Peyer's patch (tissue), 4 donors: Measurements from ENCODE around the gene PPDPF. TPM values are rescaled to one million over a fixed set of nuclear protein-coding genes. Genes with fewer than 3 reads are reported as not detected.
"Not testable (repeated sequence)": the region's sequence is repeated elsewhere in the genome, so short reads cannot be mapped to it uniquely, and the experiment has no call there.

Source experiments
- DNase-seq, 3 donors: peaks; one replicate each; pipeline ENCODE4 v3.0.0-alpha.2; 2017 to 2019
- H3K27ac ChIP-seq, 4 donors: fragments of 200-600 bp; sonication (generic); one replicate each; pipeline ENCODE4 v1.5.1; 2016 to 2019
- H3K27me3 ChIP-seq, 2 donors: fragments of 200-600 bp; sonication (generic); one replicate each; pipeline ENCODE4 v1.5.1; 2019
- H3K36me3 ChIP-seq, 3 donors: fragments of 200-600 bp; sonication (generic); one replicate each; pipeline ENCODE4 v1.5.1; 2016 to 2019
- H3K4me1 ChIP-seq, 4 donors: fragments of 200-600 bp; sonication (generic); one replicate each; pipeline ENCODE4 v1.5.1; 2016 to 2019
- H3K4me3 ChIP-seq, 4 donors: fragments of 200-600 bp; sonication (generic); 1 replicate in 3 of 4; 2 replicates in 1 of 4; pipeline ENCODE4 v1.5.1; 2016 to 2019; ENCODE audit warnings: mild to moderate bottlenecking in 1 of 4
- H3K9me3 ChIP-seq, 4 donors: fragments of 200-600 bp; sonication (generic); one replicate each; pipeline ENCODE4 v1.5.1; 2016 to 2019; ENCODE audit warnings: mild to moderate bottlenecking in 1 of 4
- CTCF ChIP-seq, 6 experiments: fragments of 450-650 bp in 4 of 6; fragments of 200-600 bp in 2 of 6; sonication (generic) in 1 of 6; IDR thresholded peaks; one replicate each; pipeline ENCODE4 v1.5.1; 2017 to 2019; ENCODE audit warnings: antibody characterized with exemption in 6 of 6, mild to moderate bottlenecking in 3 of 6, moderate library complexity in 1 of 6
- POLR2A ChIP-seq, 2 donors: fragments of 450-650 bp; IDR thresholded peaks; one replicate each; pipeline ENCODE4 v1.5.1; 2017; ENCODE audit warnings: antibody characterized with exemption in 2 of 2, mild to moderate bottlenecking in 2 of 2, moderate library complexity in 2 of 2
- total RNA-seq, 4 donors: library from RNA; depleted of rRNA; stranded (reverse); fragments of >200 nt; gene quantifications; one replicate each; pipeline ENCODE4 v1.1.0, GENCODE V29; 2016

PPDPF gene
- total RNA-seq, 4 donors from 2014 or later, result 94.1 to 435 (median 193) TPM

- H3K27me3 ChIP-seq, result no peaks in the 10 kb centered on the region
- H3K9me3 ChIP-seq, result no peaks in the 10 kb centered on the region
- H3K4me3 ChIP-seq, result peak overlapping the region; percentile 17 to 33 (median 22)
- no peak for DNase-seq
- peak overlapping the region in 3 of 4 donors; percentile 3 to 71 (median 59) for H3K27ac ChIP-seq
- H3K36me3 ChIP-seq, result peaks cover 0 to 19% (median 0%) of the 10 kb centered on the region in 3 donors
- H3K4me1 ChIP-seq, result peaks cover 3 to 34% (median 20%) of the 10 kb centered on the region in 4 donors
- TF ChIP-seq CTCF (IDR thresholded peaks at IDR 0.05) (no peak), POLR2A (IDR thresholded peaks at IDR 0.05) (no peak)
Measured at GRCh38 chr20:63568170-63568981, 47.8 kb downstream of the PPDPF start.

- Histone ChIP-seq H3K4me3 (peak overlapping the region in 1 of 4 donors; percentile 33), H3K9me3 (no peaks in the 10 kb centered on the region), H3K36me3 (peaks cover 0 to 15% (median 0%) of the 10 kb centered on the region in 3 donors), H3K27me3 (no peaks in the 10 kb centered on the region), H3K4me1 (peaks cover 3 to 36% (median 23%) of the 10 kb centered on the region in 4 donors), H3K27ac (peak overlapping the region in 2 of 4 donors; percentile 59 to 71)
- TF ChIP-seq CTCF (IDR thresholded peaks at IDR 0.05) (no peak), POLR2A (IDR thresholded peaks at IDR 0.05) (no peak)
- no peak for DNase-seq
Measured at GRCh38 chr20:63568986-63569949, 48.7 kb downstream of the PPDPF start.

DNA sequence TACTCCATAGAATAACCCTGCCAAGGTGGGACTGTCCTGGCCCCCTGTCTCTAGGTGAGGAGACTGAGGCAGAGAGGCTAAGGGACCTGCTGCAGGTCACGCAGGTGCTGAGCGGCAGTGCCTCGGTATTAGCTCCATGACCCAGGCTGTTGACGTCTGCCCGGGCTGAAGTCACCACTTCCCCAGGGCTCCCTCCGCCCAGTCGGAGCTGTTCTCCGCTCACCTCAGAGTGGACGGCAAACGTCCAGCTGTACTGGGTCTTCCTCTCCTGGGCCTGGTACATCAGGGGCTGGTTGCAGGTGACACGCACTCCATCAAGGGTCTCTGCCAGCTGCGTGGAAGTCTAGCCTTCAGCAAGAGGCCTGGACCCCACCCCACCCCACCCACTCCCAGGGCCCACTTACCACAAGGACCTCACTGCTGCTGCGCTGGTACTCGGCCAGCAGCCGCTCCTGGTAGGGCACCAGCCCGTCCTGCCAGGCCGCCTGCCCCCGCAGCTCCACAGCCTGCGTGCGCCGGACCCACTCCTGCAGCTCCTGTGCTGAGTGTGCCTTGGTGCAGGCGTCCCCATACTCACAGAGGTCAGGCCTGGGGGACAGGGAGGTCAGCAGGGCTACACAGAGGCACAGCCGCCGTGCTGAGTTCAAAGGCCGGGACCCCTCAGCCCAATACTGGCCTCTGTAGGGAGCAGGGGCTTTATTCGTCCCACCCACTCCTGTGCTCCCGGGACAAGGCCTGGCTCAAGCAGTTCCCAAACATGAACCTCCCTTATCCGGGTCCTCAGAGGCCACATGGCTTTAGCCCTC is 49.9 kb downstream of the PPDPF start:
- Histone ChIP-seq H3K4me1 (peaks cover 3 to 41% (median 23%) of the 10 kb centered on the region in 4 donors), H3K4me3 (no peak overlapping the region), H3K27ac (no peak overlapping the region), H3K36me3 (peaks cover 0 to 13% (median 0%) of the 10 kb centered on the region in 3 donors), H3K27me3 (no peaks in the 10 kb centered on the region), H3K9me3 (no peaks in the 10 kb centered on the region)
- DNase-seq, result no peak
- TF ChIP-seq CTCF (IDR thresholded peaks at IDR 0.05), result no peak
- TF ChIP-seq POLR2A (IDR thresholded peaks at IDR 0.05), result no peak

DNA sequence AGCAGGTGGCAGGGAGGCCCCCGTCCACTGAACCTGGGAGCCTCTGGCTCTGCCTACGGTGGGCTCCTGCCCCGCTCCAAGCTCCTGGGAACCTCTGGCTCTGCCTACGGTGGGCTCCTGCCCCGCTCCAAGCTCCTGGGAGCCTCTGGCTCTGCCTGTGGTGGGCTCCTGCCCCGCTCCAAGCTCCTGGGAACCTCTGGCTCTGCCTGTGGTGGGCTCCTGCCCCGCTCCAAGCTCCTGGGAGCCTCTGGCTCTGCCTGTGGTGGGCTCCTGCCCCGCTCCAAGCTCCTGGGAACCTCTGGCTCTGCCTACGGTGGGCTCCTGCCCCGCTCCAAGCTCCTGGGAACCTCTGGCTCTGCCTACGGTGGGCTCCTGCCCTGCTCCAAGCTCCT is 50.5 kb downstream of the PPDPF start:
- H3K27me3 ChIP-seq, H3K4me3 ChIP-seq, DNase-seq, H3K36me3 ChIP-seq, H3K27ac ChIP-seq, H3K9me3 ChIP-seq: not testable (repeated sequence)
- H3K4me1 ChIP-seq, result peaks cover 3 to 41% (median 23%) of the 10 kb centered on the region in 4 donors

Other genes with a start within 250 kb of the PPDPF start
- 100 to 1,000 TPM in 1 of 4 donors, 10 to 100 TPM in 3; 66.6 to 149 (median 89.8) TPM for gene ARFGAP1, start 248.0 kb upstream of the PPDPF start, total RNA-seq
- not detected for gene COL20A1, start 227.6 kb upstream of the PPDPF start, total RNA-seq
- gene CHRNA4, start 159.4 kb upstream of the PPDPF start, total RNA-seq, result not detected
- gene KCNQ2, start 48.1 kb upstream of the PPDPF start, total RNA-seq, result not detected
- 1 to 10 TPM in 3 of 4 donors, under 1 TPM in 1; 0.67 to 3.3 (median 2.1) TPM for gene EEF1A2, start 21.7 kb upstream of the PPDPF start, total RNA-seq
- 100 to 1,000 TPM in 1 of 4 donors, 10 to 100 TPM in 2, 1 to 10 TPM in 1; 8.3 to 109 (median 84.5) TPM for gene PTK6, start 16.6 kb downstream of the PPDPF start, total RNA-seq
- not detected for gene SRMS, start 27.0 kb downstream of the PPDPF start, total RNA-seq
- under 1 TPM in 1 of 4 donors, not detected in 3; 0.67 TPM for gene FNDC11, start 33.4 kb downstream of the PPDPF start, total RNA-seq
- gene HELZ2, start 53.5 kb downstream of the PPDPF start, total RNA-seq, result 10 to 100 TPM; 32.2 to 42.0 (median 38.4) TPM
- 10 to 100 TPM; 13.8 to 24.5 (median 17.1) TPM for gene GMEB2, start 106.3 kb downstream of the PPDPF start, total RNA-seq
- 10 to 100 TPM in 1 of 4 donors, 1 to 10 TPM in 3; 3.4 to 23.1 (median 5.6) TPM for gene STMN3, start 132.7 kb downstream of the PPDPF start, total RNA-seq
- gene RTEL1, start 137.5 kb downstream of the PPDPF start, total RNA-seq, result 10 to 100 TPM; 25.6 to 61.1 (median 30.2) TPM
- 1 to 10 TPM in 3 of 4 donors, not detected in 1; 2.1 to 4.2 (median 2.7) TPM for gene TNFRSF6B, start 175.9 kb downstream of the PPDPF start, total RNA-seq
- 10 to 100 TPM; 39.1 to 67.6 (median 46.3) TPM for gene ARFRP1, start 187.2 kb downstream of the PPDPF start, total RNA-seq
- gene ZGPAT, start 187.3 kb downstream of the PPDPF start, total RNA-seq, result 10 to 100 TPM; 48.9 to 67.7 (median 54.7) TPM
- 10 to 100 TPM; 32.6 to 55.3 (median 41.0) TPM for gene LIME1, start 215.9 kb downstream of the PPDPF start, total RNA-seq
- gene SLC2A4RG, start 219.0 kb downstream of the PPDPF start, total RNA-seq, result 10 to 100 TPM; 34.2 to 54.5 (median 40.4) TPM